PC-3 (cell line): Measurements from ENCODE around the gene UBE3C. TPM values are rescaled to one million over a fixed set of nuclear protein-coding genes. Genes with fewer than 3 reads are reported as not detected.

Experiments used
- ATAC-seq: fragments of 200-7000 bp; cut with Tn5 transposase; 2 replicates; pipeline ENCODE4 v1.9.1; 2020; ENCODE audit warnings: mild to moderate bottlenecking, moderate library complexity
- BruUV-seq: library from RNA; stranded (reverse); fragments of 400-500 nt; replicated peaks from 2 replicates; lab custom pipeline; 2021; lab: Mats Ljungman, UMichigan
- CTCF ChIA-PET: fragments of 300-600 bp; sonication (Branson Sonifier 250); formaldehyde crosslinking; loops from one replicate; lab custom pipeline; 2022; ENCODE audit warnings: antibody characterized with exemption; lab: Charles Lee
- POLR2A ChIA-PET: fragments of 300-600 bp; sonication (Branson Sonifier 250); formaldehyde crosslinking; loops from one replicate; lab custom pipeline; 2022; ENCODE audit warnings: antibody characterized with exemption; ENCODE audit not compliant: unreplicated experiment; lab: Charles Lee
- DNase-seq: peaks from one replicate; pipeline ENCODE4 v3.0.0-alpha.2; 2015
- H2AFZ ChIP-seq: fragments of 300-600 bp; sonication (generic); 2 replicates; pipeline ENCODE4 v1.6.0; 2016; ENCODE audit warnings: antibody characterized with exemption, low read length
- H3F3A ChIP-seq: fragments of 300-600 bp; sonication (generic); one replicate; pipeline ENCODE4 v1.6.0; 2017; ENCODE audit warnings: antibody characterized with exemption, low read length, control low read depth, mild to moderate bottlenecking; ENCODE audit not compliant: unreplicated experiment
- H3K27ac ChIP-seq: fragments of 300-600 bp; sonication (generic); 2 replicates; pipeline ENCODE4 v1.5.1; 2016; ENCODE audit warnings: mild to moderate bottlenecking, low read length
- H3K27me3 ChIP-seq: fragments of 300-600 bp; sonication (generic); 2 replicates; pipeline ENCODE4 v1.6.1; 2016; ENCODE audit warnings: low read length, mixed read lengths
- H3K36me3 ChIP-seq: fragments of 300-600 bp; sonication (generic); 2 replicates; pipeline ENCODE4 v1.6.1; 2016; ENCODE audit warnings: low read depth, mixed run types, low read length, mixed read lengths
- H3K4me1 ChIP-seq: fragments of 300-600 bp; sonication (generic); 2 replicates; pipeline ENCODE4 v1.5.1; 2016; ENCODE audit warnings: low read length; ENCODE audit not compliant: insufficient read depth
- H3K4me2 ChIP-seq: fragments of 300-600 bp; sonication (generic); 2 replicates; pipeline ENCODE4 v1.6.0; 2016; ENCODE audit warnings: low read length
- H3K4me3 ChIP-seq: fragments of 300-600 bp; sonication (generic); 2 replicates; pipeline ENCODE4 v1.5.1; 2016; ENCODE audit warnings: mild to moderate bottlenecking, low read length, mixed read lengths
- H3K79me2 ChIP-seq: fragments of 300-600 bp; sonication (generic); 2 replicates; pipeline ENCODE4 v1.6.1; 2017; ENCODE audit warnings: low read length, mixed read lengths
- H3K9ac ChIP-seq: fragments of 300-600 bp; sonication (generic); 2 replicates; pipeline ENCODE4 v1.6.0; 2016; ENCODE audit warnings: mild to moderate bottlenecking, low read length
- H3K9me2 ChIP-seq: fragments of 300-600 bp; sonication (generic); replicated peaks from 2 replicates; pipeline ENCODE4 v1.6.1; 2016; ENCODE audit warnings: mixed run types, low read length, mixed read lengths
- H3K9me3 ChIP-seq: fragments of 300-600 bp; sonication (generic); 2 replicates; pipeline ENCODE4 v1.6.1; 2016; ENCODE audit warnings: low read length, mixed read lengths
- H4K20me1 ChIP-seq: fragments of 300-600 bp; sonication (generic); 2 replicates; pipeline ENCODE4 v1.6.1; 2016; ENCODE audit warnings: low read length, mixed read lengths
- CTCF ChIP-seq: fragments of 300-600 bp; sonication (generic); conservative IDR thresholded peaks from 2 replicates; pipeline ENCODE4 v1.5.1; 2017; ENCODE audit warnings: antibody characterized with exemption, low read depth, mild to moderate bottlenecking, low read length
- EZH2 ChIP-seq: fragments of 300-600 bp; sonication (generic); IDR thresholded peaks from one replicate; pipeline ENCODE4 v1.6.1; 2017; ENCODE audit warnings: antibody characterized with exemption, mild to moderate bottlenecking, low read length; ENCODE audit not compliant: unreplicated experiment
- EZH2phosphoT487 ChIP-seq: fragments of 300-600 bp; sonication (generic); IDR thresholded peaks from 2 replicates; pipeline ENCODE4 v1.6.1; 2018; ENCODE audit warnings: mild to moderate bottlenecking, antibody characterized with exemption, low read length, borderline replicate concordance
- intact Hi-C: fragments of 100-400 bp; cut with micrococcal nuclease; formaldehyde crosslinking; loops from 2 replicates; pipeline ENCODE4 v1.9.0; 2023
- total RNA-seq: library from RNA; depleted of rRNA; stranded (reverse); fragments of >200 nt; gene quantifications from 2 replicates; pipeline ENCODE4 v1.2.3, GENCODE V29; 2014

Gene UBE3C
- total RNA-seq, 1 experiment from 2014 or later = 86.6 TPM

- ChIA-PET POLR2A (no interaction called here), CTCF (no interaction called here)
- no peak overlapping the region for H3K9ac ChIP-seq
- intact Hi-C loops = no loop called here
- no TSS peak for BruUV-seq
- no peak overlapping the region for H3K4me2 ChIP-seq
- no peak overlapping the region for H2AFZ ChIP-seq
- DNase-seq (no peak), ATAC-seq (no peak)
- no peaks in the 10 kb centered on the region for H3K79me2 ChIP-seq
- no peak overlapping the region for H3K4me3 ChIP-seq
- no peaks in the 10 kb centered on the region for H3K4me1 ChIP-seq
- no peaks in the 10 kb centered on the region for H3K27me3 ChIP-seq
- H4K20me1 ChIP-seq = no peaks in the 10 kb centered on the region
- H3K9me3 ChIP-seq = no peaks in the 10 kb centered on the region
- H3K27ac ChIP-seq = no peak overlapping the region
- no peaks in the 10 kb centered on the region for H3F3A ChIP-seq
- no peak for TF ChIP-seq EZH2
- no peak for TF ChIP-seq CTCF
- no peak for TF ChIP-seq EZH2phosphoT487
- H3K36me3 ChIP-seq = peaks cover 65% of the 10 kb centered on the region
- H3K9me2 ChIP-seq = no peaks in the 10 kb centered on the region
These were observed 54.1 kb downstream of the UBE3C start for GRCh38 chr7:157192861-157193260.

- ATAC-seq = no peak
- H3K4me2 ChIP-seq = no peak overlapping the region
- H3K4me1 ChIP-seq = no peaks in the 10 kb centered on the region
- no peaks in the 10 kb centered on the region for H4K20me1 ChIP-seq
- no peak for TF ChIP-seq EZH2phosphoT487
- no peak for TF ChIP-seq EZH2
- no peak for TF ChIP-seq CTCF
- ChIA-PET POLR2A (no interaction called here), CTCF (no interaction called here)
- H3K9me2 ChIP-seq = no peaks in the 10 kb centered on the region
- H3K9me3 ChIP-seq = no peaks in the 10 kb centered on the region
- H2AFZ ChIP-seq = no peak overlapping the region
- H3K79me2 ChIP-seq = no peaks in the 10 kb centered on the region
- H3K9ac ChIP-seq = no peak overlapping the region
- no TSS peak for BruUV-seq
- no peak overlapping the region for H3K4me3 ChIP-seq
- H3F3A ChIP-seq = no peaks in the 10 kb centered on the region
- no peaks in the 10 kb centered on the region for H3K27me3 ChIP-seq
- intact Hi-C loops = no loop called here
- DNase-seq = no peak
- H3K36me3 ChIP-seq = peaks cover 65% of the 10 kb centered on the region
- H3K27ac ChIP-seq = no peak overlapping the region
These were observed 54.5 kb downstream of the UBE3C start for GRCh38 chr7:157193274-157193673.

GRCh38 chr7:157194948-157195347 is 56.2 kb downstream of the UBE3C start:
- H3F3A ChIP-seq = no peaks in the 10 kb centered on the region
- H3K27ac ChIP-seq = no peak overlapping the region
- H3K4me1 ChIP-seq = no peaks in the 10 kb centered on the region; the same call in 1 of the 2 replicates
- ChIA-PET CTCF (no interaction called here), POLR2A (no interaction called here)
- no peak for DNase-seq
- no peak for TF ChIP-seq CTCF
- no peak for TF ChIP-seq EZH2phosphoT487
- TF ChIP-seq EZH2 = no peak
- no peaks in the 10 kb centered on the region for H3K9me3 ChIP-seq
- no peaks in the 10 kb centered on the region for H3K79me2 ChIP-seq
- H3K9me2 ChIP-seq = no peaks in the 10 kb centered on the region
- ATAC-seq = peak; percentile 24; the same call in 1 of the 2 replicates
- no TSS peak for BruUV-seq
- H2AFZ ChIP-seq = no peak overlapping the region
- H3K9ac ChIP-seq = no peak overlapping the region
- intact Hi-C loops = no loop called here
- H4K20me1 ChIP-seq = no peaks in the 10 kb centered on the region
- H3K4me3 ChIP-seq = no peak overlapping the region
- peaks cover 64% of the 10 kb centered on the region for H3K36me3 ChIP-seq
- H3K4me2 ChIP-seq = no peak overlapping the region
- H3K27me3 ChIP-seq = no peaks in the 10 kb centered on the region
